ENCODE data around the gene LCE2A. TPM values are rescaled to one million over a fixed set of nuclear protein-coding genes. Genes with fewer than 3 reads are reported as not detected.

The LCE2A gene
- total and polyA plus RNA-seq, 2 donors (not counting 1 experiment from before 2014, with no cell fraction given), result not detected

DNA sequence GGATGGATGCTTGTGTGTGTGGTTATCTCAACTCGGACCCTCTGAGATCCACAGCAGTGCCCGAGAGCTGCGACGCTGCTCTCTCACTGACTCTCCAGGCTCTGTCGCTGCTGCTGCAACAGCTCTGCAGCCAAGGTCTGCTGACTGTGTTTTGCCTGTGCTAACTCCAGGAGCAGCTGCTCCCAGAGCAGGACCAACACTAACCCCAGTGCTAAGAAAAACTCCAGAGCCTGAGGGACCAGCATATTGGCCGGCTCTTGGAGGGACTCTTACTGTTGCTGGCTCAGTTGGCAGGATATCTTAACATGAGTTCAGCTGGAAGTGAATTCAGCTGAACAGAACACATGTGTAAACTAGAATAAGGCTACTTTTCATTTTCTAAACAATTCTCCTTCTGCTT, 18.7 kb upstream of the LCE2A start:
- Histone ChIP-seq H3K79me2 (ENCODE audit: control insufficient read depth, insufficient read depth, low read length) (no peaks in the 10 kb centered on the region), H3K4me2 (replicated peaks; ENCODE audit: low read depth, low read length, poor library complexity, severe bottlenecking) (no peak overlapping the region), H3K4me3 (ENCODE audit: control extremely low read depth in 1 of 5, extremely low read depth in 1 of 5, insufficient read depth in 1 of 5, low read depth in 2 of 5, low read length in 4 of 5) (no peak overlapping the region), H3K9ac (ENCODE audit: low read length) (no peak overlapping the region), H3K27ac (ENCODE audit: low read length in 2 of 2) (no peak overlapping the region), H3K4me1 (ENCODE audit: control insufficient read depth in 2 of 2, insufficient read depth in 2 of 2, low read length in 2 of 2) (no peaks in the 10 kb centered on the region), H3K9me3 (ENCODE audit: control extremely low read depth in 1 of 3, control insufficient read depth in 2 of 3, insufficient read depth in 1 of 3, low read length in 2 of 3) (no peaks in the 10 kb centered on the region), H3K36me3 (replicated peaks in 1 of 2; ENCODE audit: control extremely low read depth in 1 of 2, control insufficient read depth in 1 of 2, extremely low read depth in 1 of 2, insufficient read depth in 2 of 2, low read length in 1 of 2) (no peaks in the 10 kb centered on the region), H4K20me1 (ENCODE audit: control insufficient read depth, insufficient read depth, low read length, poor library complexity, severe bottlenecking) (no peaks in the 10 kb centered on the region), H3K27me3 (replicated peaks in 1 of 4; ENCODE audit: control extremely low read depth in 1 of 4, control insufficient read depth in 3 of 4, insufficient read depth in 4 of 4, low read length in 3 of 4) (no peaks in the 10 kb centered on the region), H2AFZ (ENCODE audit: insufficient read depth, low read depth, low read length, poor library complexity, severe bottlenecking) (no peak overlapping the region)
- Mint-ChIP-seq H3K27me3 (peaks cover 27% of the 10 kb centered on the region), H3K4me1 (no peaks in the 10 kb centered on the region), H3K9me3 (ENCODE audit: insufficient read depth) (no peaks in the 10 kb centered on the region), H3K4me3 (no peak overlapping the region), H3K27ac (no peak overlapping the region)
- WGBS (ENCODE audit: insufficient coverage), result 95% methylated on average over 6 of the region's 6 CpGs
- no peak for ATAC-seq (ENCODE audit: low read depth)
- DNase-seq, result no peak
- TF ChIP-seq, protein P1, sequence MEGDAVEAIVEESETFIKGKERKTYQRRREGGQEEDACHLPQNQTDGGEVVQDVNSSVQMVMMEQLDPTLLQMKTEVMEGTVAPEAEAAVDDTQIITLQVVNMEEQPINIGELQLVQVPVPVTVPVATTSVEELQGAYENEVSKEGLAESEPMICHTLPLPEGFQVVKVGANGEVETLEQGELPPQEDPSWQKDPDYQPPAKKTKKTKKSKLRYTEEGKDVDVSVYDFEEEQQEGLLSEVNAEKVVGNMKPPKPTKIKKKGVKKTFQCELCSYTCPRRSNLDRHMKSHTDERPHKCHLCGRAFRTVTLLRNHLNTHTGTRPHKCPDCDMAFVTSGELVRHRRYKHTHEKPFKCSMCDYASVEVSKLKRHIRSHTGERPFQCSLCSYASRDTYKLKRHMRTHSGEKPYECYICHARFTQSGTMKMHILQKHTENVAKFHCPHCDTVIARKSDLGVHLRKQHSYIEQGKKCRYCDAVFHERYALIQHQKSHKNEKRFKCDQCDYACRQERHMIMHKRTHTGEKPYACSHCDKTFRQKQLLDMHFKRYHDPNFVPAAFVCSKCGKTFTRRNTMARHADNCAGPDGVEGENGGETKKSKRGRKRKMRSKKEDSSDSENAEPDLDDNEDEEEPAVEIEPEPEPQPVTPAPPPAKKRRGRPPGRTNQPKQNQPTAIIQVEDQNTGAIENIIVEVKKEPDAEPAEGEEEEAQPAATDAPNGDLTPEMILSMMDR (IDR thresholded peaks at IDR 0.05), result no peak
- TF ChIP-seq EZH2 (IDR thresholded peaks at IDR 0.05; ENCODE audit: borderline replicate concordance, insufficient read depth, low read depth, low read length, poor library complexity, severe bottlenecking), result no peak
- CTCF ChIA-PET, result no interaction called here
- POLR2A ChIA-PET, result no interaction called here
- intact Hi-C loops (cut with micrococcal nuclease), result no loop called here

DNA sequence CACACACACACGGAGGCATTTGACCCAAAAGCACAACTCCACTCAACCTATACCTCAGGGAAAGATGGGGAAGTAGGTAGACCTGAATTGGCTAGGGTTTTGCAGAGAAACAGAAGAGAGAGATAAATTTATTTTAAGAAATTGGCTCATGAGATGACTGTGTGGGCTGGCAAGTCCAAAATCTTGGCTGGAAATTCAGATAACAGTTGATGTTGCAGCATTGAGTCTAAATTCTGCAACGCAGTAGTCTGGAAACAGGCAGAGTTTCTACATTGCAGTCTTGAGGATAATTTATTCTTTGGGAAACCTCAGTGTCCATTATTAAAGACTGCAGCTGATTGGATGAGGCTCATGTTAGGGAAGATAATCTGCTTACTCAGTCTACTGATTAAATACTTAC, 16.5 kb upstream of the LCE2A start:
- CTCF ChIA-PET, result no interaction called here

More for the DNA sequence above, 16.5 kb upstream of the LCE2A start:
- POLR2A ChIA-PET, result no interaction called here
- H3K9me3 Mint-ChIP-seq (ENCODE audit: insufficient read depth), result no peaks in the 10 kb centered on the region
- H3K27ac Mint-ChIP-seq, result no peak overlapping the region
- no peak overlapping the region for H3K9ac ChIP-seq (ENCODE audit: low read length)
- no peaks in the 10 kb centered on the region for H4K20me1 ChIP-seq (ENCODE audit: control insufficient read depth, insufficient read depth, low read length, poor library complexity, severe bottlenecking)
- no peak overlapping the region for H3K4me3 Mint-ChIP-seq
- H3K27me3 Mint-ChIP-seq, result peaks cover 28% of the 10 kb centered on the region
- ATAC-seq (ENCODE audit: low read depth) (no peak), DNase-seq (no peak)
- H3K27me3 ChIP-seq (replicated peaks in 1 of 4; ENCODE audit: control extremely low read depth in 1 of 4, control insufficient read depth in 3 of 4, insufficient read depth in 4 of 4, low read length in 3 of 4), result peaks cover 0 to 2% (median 0%) of the 10 kb centered on the region in 4 experiments
- H2AFZ ChIP-seq (ENCODE audit: insufficient read depth, low read depth, low read length, poor library complexity, severe bottlenecking), result no peak overlapping the region
- no peak overlapping the region for H3K27ac ChIP-seq (ENCODE audit: low read length in 2 of 2)
- H3K4me3 ChIP-seq (ENCODE audit: control extremely low read depth in 1 of 5, extremely low read depth in 1 of 5, insufficient read depth in 1 of 5, low read depth in 2 of 5, low read length in 4 of 5), result no peak overlapping the region
- no peaks in the 10 kb centered on the region for H3K9me3 ChIP-seq (ENCODE audit: control extremely low read depth in 1 of 3, control insufficient read depth in 2 of 3, insufficient read depth in 1 of 3, low read length in 2 of 3)
- no peak overlapping the region for H3K4me2 ChIP-seq (replicated peaks; ENCODE audit: low read depth, low read length, poor library complexity, severe bottlenecking)
- no peaks in the 10 kb centered on the region for H3K4me1 Mint-ChIP-seq
- H3K36me3 ChIP-seq (replicated peaks in 1 of 2; ENCODE audit: control extremely low read depth in 1 of 2, control insufficient read depth in 1 of 2, extremely low read depth in 1 of 2, insufficient read depth in 2 of 2, low read length in 1 of 2), result no peaks in the 10 kb centered on the region
- H3K79me2 ChIP-seq (ENCODE audit: control insufficient read depth, insufficient read depth, low read length), result no peaks in the 10 kb centered on the region
- TF ChIP-seq EZH2 (IDR thresholded peaks at IDR 0.05; ENCODE audit: borderline replicate concordance, insufficient read depth, low read depth, low read length, poor library complexity, severe bottlenecking), result no peak
- TF ChIP-seq, protein P1 (IDR thresholded peaks at IDR 0.05), result no peak
- 100% methylated on average over 1 of the region's 2 CpGs for WGBS (ENCODE audit: insufficient coverage)
- intact Hi-C loops (cut with micrococcal nuclease), result no loop called here
- H3K4me1 ChIP-seq (ENCODE audit: control insufficient read depth in 2 of 2, insufficient read depth in 2 of 2, low read length in 2 of 2), result no peaks in the 10 kb centered on the region
